K562 (cell line): ENCODE measurements around the gene RTBDN. TPM values are rescaled to one million over a fixed set of nuclear protein-coding genes. Genes with fewer than 3 reads are reported as not detected.

Experiments used
- ARID2 ChIP-seq: fragments of 450-650 bp; IDR thresholded peaks from 2 replicates; pipeline ENCODE4 v1.6.1; 2017; ENCODE audit warnings: antibody characterized with exemption, mild to moderate bottlenecking
- ARNT ChIP-seq, 2 experiments: fragments of 450-650 bp; IDR thresholded peaks; 2 replicates each; pipeline ENCODE4 v1.6.1; 2016; ENCODE audit warnings: mild to moderate bottlenecking in 1 of 2
- BRCA1 ChIP-seq, 2 experiments: fragments of 450-650 bp in 1 of 2; sonication (generic) in 1 of 2; formaldehyde crosslinking in 1 of 2; IDR thresholded peaks; 2 replicates each; pipeline versions ENCODE4 v1.5.0 to v1.6.1; 2017 to 2020; ENCODE audit warnings: mild to moderate bottlenecking in 1 of 2, missing genetic modification reagents in 1 of 2
- CBFA2T3 ChIP-seq: fragments of 450-650 bp; IDR thresholded peaks from 2 replicates; pipeline ENCODE4 v1.6.1; 2017
- ELF4 ChIP-seq: fragments of 450-650 bp; formaldehyde crosslinking; IDR thresholded peaks from 2 replicates; pipeline ENCODE4 v1.4.0; 2022; ENCODE audit warnings: missing genetic modification characterization
- EP400 ChIP-seq: fragments of 450-650 bp; IDR thresholded peaks from 2 replicates; pipeline ENCODE4 v1.6.1; 2017; ENCODE audit warnings: antibody characterized with exemption, mild to moderate bottlenecking, moderate library complexity
- HDAC1 ChIP-seq, 2 experiments: fragments of 450-650 bp; IDR thresholded peaks; 2 replicates each; pipeline ENCODE4 v1.6.1; 2016 to 2017; ENCODE audit warnings: inconsistent platforms in 1 of 2, mild to moderate bottlenecking in 1 of 2, moderate library complexity in 1 of 2
- HDAC2 ChIP-seq: fragments of 450-650 bp; IDR thresholded peaks from 2 replicates; pipeline ENCODE4 v1.6.1; 2016; ENCODE audit warnings: mild to moderate bottlenecking
- KDM1A ChIP-seq, 2 experiments: fragments of 450-650 bp; IDR thresholded peaks; 2 replicates each; pipeline ENCODE4 v1.6.1; 2016; ENCODE audit warnings: mild to moderate bottlenecking in 2 of 2
- MIER1 ChIP-seq: fragments of 450-650 bp; IDR thresholded peaks from 2 replicates; pipeline ENCODE4 v1.6.1; 2016; ENCODE audit warnings: antibody characterized with exemption, mild to moderate bottlenecking, low read depth
- PURB ChIP-seq: sonication (generic); formaldehyde crosslinking; IDR thresholded peaks from 2 replicates; pipeline ENCODE4 v1.9.0; 2021; ENCODE audit warnings: low read depth, mild to moderate bottlenecking, missing genetic modification reagents
- RBM14 ChIP-seq: fragments of 200-400 bp; formaldehyde crosslinking; IDR thresholded peaks from 2 replicates; pipeline ENCODE4 v1.6.1; 2018; ENCODE audit warnings: low read depth, mild to moderate bottlenecking, low read length, moderate library complexity, borderline replicate concordance; ENCODE audit not compliant: insufficient read depth
- RERE ChIP-seq: sonication (generic); formaldehyde crosslinking; IDR thresholded peaks from 2 replicates; pipeline ENCODE4 v1.8.0; 2023; ENCODE audit warnings: missing genetic modification reagents, mild to moderate bottlenecking, borderline replicate concordance
- RHOXF2B ChIP-seq: fragments of 250-450 bp; sonication (Bioruptor Pico); conservative IDR thresholded peaks from 2 replicates; pipeline ENCODE4 v1.5.1; 2021
- TBL1XR1 ChIP-seq, 2 experiments: IDR thresholded peaks; 2 replicates each; pipeline ENCODE4 v1.6.1; 2012; ENCODE audit warnings: improper control_type of control experiment in 2 of 2, low read length in 2 of 2, mild to moderate bottlenecking in 1 of 2
- TFAP4 ChIP-seq: sonication (generic); formaldehyde crosslinking; IDR thresholded peaks from 2 replicates; pipeline ENCODE4 v1.8.0; 2022; ENCODE audit warnings: missing genetic modification reagents, mild to moderate bottlenecking, moderate library complexity, borderline replicate concordance
- ZNF780A ChIP-seq: fragments of 250-450 bp; sonication (Bioruptor Pico); IDR thresholded peaks from 2 replicates; pipeline ENCODE4 v1.5.0; 2021; ENCODE audit warnings: mild to moderate bottlenecking
- ZSCAN32 ChIP-seq: fragments of 450-650 bp; formaldehyde crosslinking; IDR thresholded peaks from 2 replicates; pipeline ENCODE4 v1.4.0; 2020; ENCODE audit warnings: mild to moderate bottlenecking, moderate library complexity
- polyA plus RNA-seq, 8 experiments: library from polyadenylated mRNA; depleted of rRNA in 4 of 8; stranded (reverse) in 5 of 8; unstranded in 3 of 8; fragments of >200 nt; fragmentation: Nextera tagmentation in 2 of 8; fragmentation: Illumina TruSeq in 1 of 8; extraction: Ambion mirVana in 2 of 8; extraction: Trizol in 1 of 8; gene quantifications; 2 replicates each; pipeline versions ENCODE4 v1.2.1 to v1.2.3, GENCODE V29; 2011 to 2014; ENCODE audit warnings: inconsistent platforms in 1 of 8, missing spikeins in 1 of 8
- total RNA-seq, 7 experiments: library from RNA; depleted of rRNA in 6 of 7; stranded (reverse); fragments of >200 nt in 6 of 7; fragmentation: Illumina TruSeq in 2 of 7; extraction: Trizol in 2 of 7; gene quantifications; 2 replicates each; pipeline versions ENCODE4 v1.2.1 to v1.2.3, GENCODE V29; 2011 to 2021; ENCODE audit warnings: low replicate concordance in 1 of 7

The RTBDN gene
- total and polyA plus RNA-seq, 9 of the 15 experiments (the other 6 are each of a cell fraction or from before 2014, with no cell fraction given) = 0.20 to 2.3 (median 0.72) TPM; not detected in 1

GRCh38 chr19:12867120-12868099 is 33.0 kb upstream of the RTBDN start (continued):
- TF ChIP-seq RERE (no peak), PURB (CRISPR knock-in tag) (no peak), KDM1A (IDR thresholded peaks at IDR 0.05) (no peak), HDAC2 (peak; percentile 63; the same call in 1 of the 2 replicates), BRCA1 (IDR thresholded peaks at IDR 0.05) (no peak), BRCA1 (CRISPR knock-in tag; IDR thresholded peaks at IDR 0.05) (no peak), TFAP4 (CRISPR knock-in tag) (peak; percentile 83; the same call in 1 of the 2 replicates), ARNT (IDR thresholded peaks at IDR 0.05) (no peak), ARID2 (no peak), CBFA2T3 (no peak), RHOXF2B (CRISPR knock-in tag) (no peak), MIER1 (no peak), ZSCAN32 (CRISPR knock-in tag) (no peak), ZNF780A (CRISPR knock-in tag) (no peak), RBM14 (no peak), EP400 (peak; percentile 45; the same call in 1 of the 2 replicates), HDAC1 (IDR thresholded peaks at IDR 0.05) (peak in 1 of 2 experiments; percentile 80; a peak in 1 of 4 replicates), ELF4 (CRISPR knock-in tag) (no peak), TBL1XR1 (IDR thresholded peaks at IDR 0.05; ENCODE audit: low read length in 2 of 2) (no peak)
